Body of pancreas (tissue), 4 donors: Measurements from ENCODE around the gene CYSRT1.

Experiments used
- CTCF ChIP-seq, 7 experiments: fragments of 450-650 bp in 4 of 7; fragments of 200-600 bp in 3 of 7; sonication (generic) in 3 of 7; IDR thresholded peaks; one replicate each; pipeline ENCODE4 v1.5.1; 2016 to 2019; ENCODE audit warnings: antibody characterized with exemption in 7 of 7
- POLR2A ChIP-seq, 3 donors: fragments of 450-650 bp; IDR thresholded peaks; one replicate each; pipeline ENCODE4 v1.6.1; 2016; ENCODE audit warnings: antibody characterized with exemption in 3 of 3, mild to moderate bottlenecking in 2 of 3

- TF ChIP-seq CTCF (IDR thresholded peaks at IDR 0.05) = no peak
- TF ChIP-seq POLR2A (IDR thresholded peaks at IDR 0.05) = no peak
Observed at GRCh38 chr9:137204731-137205125, 20.2 kb upstream of the CYSRT1 start.
